Adrenal gland (tissue), 12 donors: ENCODE results near the gene GNB1L. TPM values are rescaled to one million over a fixed set of nuclear protein-coding genes. Genes with fewer than 3 reads are reported as not detected.
"Not testable (repeated sequence)": the region's sequence is repeated elsewhere in the genome, so short reads cannot be mapped to it uniquely, and the experiment has no call there.

Experiments used
- DNase-seq, 7 donors: peaks; one replicate each; pipeline ENCODE4 v3.0.0-alpha.2; 2019 to 2020
- H3K27ac ChIP-seq, 5 donors: fragments of 200-600 bp; sonication (generic) in 4 of 5; 1 replicate in 3 of 5; 2 replicates in 2 of 5; pipeline versions ENCODE4 v1.5.1 to v1.8.0; 2016 to 2020; ENCODE audit warnings: mild to moderate bottlenecking in 1 of 5
- H3K27me3 ChIP-seq: fragments of 200-600 bp; 2 replicates; pipeline ENCODE4 v1.8.0; 2021
- H3K36me3 ChIP-seq, 2 donors: fragments of 200-600 bp; replicated peaks in 1 of 2; 1 replicate in 1 of 2; 2 replicates in 1 of 2; pipeline versions ENCODE4 v1.5.1 to v1.8.0; 2018 to 2022
- H3K4me1 ChIP-seq, 2 donors: fragments of 200-600 bp; replicated peaks in 1 of 2; 1 replicate in 1 of 2; 2 replicates in 1 of 2; pipeline versions ENCODE4 v1.5.1 to v1.8.0; 2018 to 2021
- H3K4me3 ChIP-seq, 4 donors: fragments of 200-600 bp; sonication (generic) in 3 of 4; one replicate each; pipeline ENCODE4 v1.5.1; 2016 to 2018
- H3K9me3 ChIP-seq, 3 donors: fragments of 200-600 bp; sonication (generic) in 1 of 3; replicated peaks in 1 of 3; 1 replicate in 2 of 3; 2 replicates in 1 of 3; pipeline versions ENCODE4 v1.5.1 to v1.8.0; 2016 to 2021
- CTCF ChIP-seq, 6 experiments: fragments of 450-650 bp in 4 of 6; fragments of 200-600 bp in 2 of 6; sonication (generic) in 1 of 6; IDR thresholded peaks; 1 replicate in 5 of 6; 2 replicates in 1 of 6; pipeline versions ENCODE4 v1.5.1 to v1.8.0; 2016 to 2021; ENCODE audit warnings: antibody characterized with exemption in 6 of 6, mild to moderate bottlenecking in 2 of 6, moderate library complexity in 1 of 6
- POLR2A ChIP-seq, 2 donors: fragments of 450-650 bp; IDR thresholded peaks; one replicate each; pipeline ENCODE4 v1.6.1; 2017; ENCODE audit warnings: antibody characterized with exemption in 2 of 2, mild to moderate bottlenecking in 2 of 2, moderate library complexity in 1 of 2
- WGBS, 4 donors: extraction: QIAGEN DNeasy Blood & Tissue Kit in 2 of 4; methylation state at CpG; one replicate each; pipeline versions ENCODE4 v1.1.5 to v1.1.7; 2013 to 2017; 5-methylcytosine and 5-hydroxymethylcytosine counted together
- intact Hi-C, 2 donors: fragments of 100-400 bp; cut with DNase I; formaldehyde crosslinking; loops; one replicate each; pipeline versions ENCODE4 v1.14.1 to v1.15.0; 2022 to 2023
- polyA plus RNA-seq, 3 donors: library from polyadenylated mRNA; stranded (reverse); fragments of 200-250 nt in 2 of 3; fragments of 350-450 nt in 1 of 3; fragmentation: Illumina TruSeq in 1 of 3; extraction: RNeasy Lipid Tissue Mini Kit (QIAGEN cat#74804) in 1 of 3; gene quantifications; one replicate each; pipeline ENCODE4 v1.2.3, GENCODE V29; 2013 to 2014
- total RNA-seq, 9 donors: library from RNA; depleted of rRNA in 4 of 9; stranded (reverse); fragments of >200 nt in 4 of 9; fragments of 120-200 nt in 1 of 9; fragmentation: NEBNext Ultra II Directional in 1 of 9; extraction: Animal tissue kit (Norgen Biotek cat#: 25700) in 1 of 9; gene quantifications; one replicate each; pipeline versions ENCODE4 v1.1.0 to v1.2.4, GENCODE V29; 2013 to 2023
- donor health status: healthy with polysubstance abuse.
- donor health status: Bipolar disorder and iron deficiency.
- donor health status: DM: yes; HTN: yes; CAD: no.
- donor health status: DM: no; HTN: no; CAD: no.
- donor health status: DM: no; HTN: no; CAD: no.
- donor health status: DM: yes; HTN: yes; CAD: no.

Gene GNB1L
- total and polyA plus RNA-seq, 12 donors = 0.26 to 6.6 (median 4.2) TPM; not detected in 1

DNA sequence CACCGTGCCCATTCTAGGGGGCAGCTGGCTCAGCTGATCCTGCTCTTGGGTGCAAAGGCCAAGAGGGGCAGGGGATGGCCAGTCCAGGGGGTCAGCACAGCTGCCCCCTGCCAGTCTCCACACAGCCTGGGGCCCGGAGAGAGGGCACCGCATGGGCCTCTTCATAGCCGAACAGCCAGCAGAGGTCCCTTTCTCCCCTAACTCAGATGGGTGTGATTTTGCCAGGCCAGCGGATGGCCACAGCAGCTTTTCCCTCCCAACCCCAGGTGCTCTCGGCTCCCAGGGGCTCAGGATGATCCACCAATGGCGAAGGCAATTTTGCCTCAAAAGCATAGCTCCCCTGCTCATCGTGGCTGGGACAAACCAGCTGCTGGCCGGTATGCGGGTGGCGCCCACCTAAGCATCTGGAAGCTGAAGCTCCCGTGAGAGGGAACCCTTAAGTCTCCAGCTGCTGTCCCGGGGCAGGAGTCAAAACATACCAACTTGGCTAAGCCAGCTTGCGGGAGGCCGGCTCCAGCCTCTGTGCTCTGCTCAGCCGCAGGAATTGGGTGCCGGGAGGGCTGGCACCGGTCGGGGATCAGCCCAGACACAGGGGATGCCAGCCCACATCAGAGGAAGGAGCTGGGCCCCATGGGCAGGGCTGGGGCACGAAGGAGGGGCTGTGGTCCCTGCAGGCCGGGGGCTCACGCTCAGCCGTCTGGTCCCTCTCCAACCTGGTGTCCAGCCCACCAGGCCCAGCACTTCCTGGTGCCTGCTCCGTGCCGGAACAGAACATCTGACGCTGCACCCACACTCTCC lies 30.5 kb upstream of the GNB1L start:
- 87 to 94% (median 92%) methylated on average over 10 to 26 of the region's 26 CpGs for WGBS, 4 donors
- no peak overlapping the region for H3K4me3 ChIP-seq
- H3K36me3 ChIP-seq = no peaks in the 10 kb centered on the region
- H3K9me3 ChIP-seq = no peaks in the 10 kb centered on the region
- H3K27ac ChIP-seq = no peak overlapping the region
- no peak for TF ChIP-seq POLR2A (IDR thresholded peaks at IDR 0.05)
- TF ChIP-seq CTCF (IDR thresholded peaks at IDR 0.05) = no peak
- DNase-seq = no peak
- H3K27me3 ChIP-seq = no peaks in the 10 kb centered on the region
- no peaks in the 10 kb centered on the region for H3K4me1 ChIP-seq
- intact Hi-C loops = no loop called here

GRCh38 chr22:19884161-19884953 lies 29.7 kb upstream of the GNB1L start:
- no peak for TF ChIP-seq CTCF (IDR thresholded peaks at IDR 0.05)
- no peak for TF ChIP-seq POLR2A (IDR thresholded peaks at IDR 0.05)
- no peak for DNase-seq
- WGBS, 4 donors = 85 to 95% (median 91%) methylated on average over 7 to 15 of the region's 15 CpGs
- intact Hi-C loops = no loop called here
- Histone ChIP-seq H3K4me3 (no peak overlapping the region), H3K36me3 (no peaks in the 10 kb centered on the region), H3K4me1 (no peaks in the 10 kb centered on the region), H3K27me3 (no peaks in the 10 kb centered on the region), H3K27ac (no peak overlapping the region), H3K9me3 (no peaks in the 10 kb centered on the region)

GRCh38 chr22:19883446-19883845 lies 28.8 kb upstream of the GNB1L start:
- intact Hi-C loops, H3K27ac ChIP-seq, H3K4me3 ChIP-seq, H3K4me1 ChIP-seq, H3K27me3 ChIP-seq, H3K36me3 ChIP-seq, H3K9me3 ChIP-seq: not testable (repeated sequence)
- 90 to 93% (median 91%) methylated on average over 7 to 8 of the region's 8 CpGs for WGBS, 4 donors
- DNase-seq = peak in 1 of 7 donors; percentile 2

GRCh38 chr22:19882446-19883381 lies 28.0 kb upstream of the GNB1L start:
- Histone ChIP-seq H3K27me3 (no peaks in the 10 kb centered on the region), H3K9me3 (no peaks in the 10 kb centered on the region), H3K4me3 (no peak overlapping the region), H3K27ac (no peak overlapping the region), H3K4me1 (no peaks in the 10 kb centered on the region), H3K36me3 (no peaks in the 10 kb centered on the region)
- 89 to 93% (median 91%) methylated on average over 15 to 26 of the region's 26 CpGs for WGBS, 4 donors
- no peak for TF ChIP-seq POLR2A (IDR thresholded peaks at IDR 0.05)
- TF ChIP-seq CTCF (IDR thresholded peaks at IDR 0.05) = no peak
- peak in 3 of 7 donors; percentile 4 to 11 (median 8) for DNase-seq
- intact Hi-C loops = no loop called here
